NCI-H146 treated with DMSO at 0.1 percent for 48 hours (cell line): ENCODE measurements around the gene THAP2.

Source experiments
- DNase-seq: peaks from one replicate; lab custom pipeline; 2025; ENCODE audit not compliant: unreplicated experiment; lab: John Stamatoyannopoulos, UW

THAP2 gene

GRCh38 chr12:71663561-71664410 lies at the start of gene THAP2, which contains the start of gene ZFC3H1:
Gene THAP2 (plus strand): TSS chr12:71664301. CDS start chr12:71664510, 209 bp downstream.
Gene ZFC3H1 (minus strand): TSS chr12:71663848. CDS start chr12:71663610, 238 bp downstream.
- DNase-seq, result peak; percentile 99

GRCh38 chr12:71621938-71622337 lies 42.2 kb upstream of the THAP2 start:
- DNase-seq, result no peak

GRCh38 chr12:71625476-71625875 lies 38.6 kb upstream of the THAP2 start:
- DNase-seq, result no peak

- no peak for DNase-seq
Measured at GRCh38 chr12:71626098-71626497, 38.0 kb upstream of the THAP2 start.

- DNase-seq, result no peak
Measured at GRCh38 chr12:71626768-71627167, 37.3 kb upstream of the THAP2 start.

GRCh38 chr12:71627438-71628002 lies 36.6 kb upstream of the THAP2 start:
- no peak for DNase-seq

GRCh38 chr12:71636704-71637115 lies 27.4 kb upstream of the THAP2 start:
- DNase-seq, result peak; percentile 26

- DNase-seq, result no peak
Measured at GRCh38 chr12:71638499-71638898, 25.6 kb upstream of the THAP2 start.

GRCh38 chr12:71639341-71639760 lies 24.8 kb upstream of the THAP2 start:
- DNase-seq, result no peak

GRCh38 chr12:71640316-71640715 lies 23.8 kb upstream of the THAP2 start:
- no peak for DNase-seq

GRCh38 chr12:71641390-71641789 lies 22.7 kb upstream of the THAP2 start:
- no peak for DNase-seq

GRCh38 chr12:71642264-71642663 lies 21.8 kb upstream of the THAP2 start:
- no peak for DNase-seq

GRCh38 chr12:71645268-71645667 lies 18.8 kb upstream of the THAP2 start:
- DNase-seq, result no peak

GRCh38 chr12:71646512-71646911 lies 17.6 kb upstream of the THAP2 start:
- DNase-seq, result no peak

- no peak for DNase-seq
Measured at GRCh38 chr12:71648537-71648936, 15.6 kb upstream of the THAP2 start.

- no peak for DNase-seq
Measured at GRCh38 chr12:71649401-71649800, 14.7 kb upstream of the THAP2 start.

GRCh38 chr12:71652656-71653055 lies 11.4 kb upstream of the THAP2 start:
- no peak for DNase-seq

- no peak for DNase-seq
Measured at GRCh38 chr12:71653137-71653536, 11.0 kb upstream of the THAP2 start.

GRCh38 chr12:71654200-71654599 lies 9.9 kb upstream of the THAP2 start:
- DNase-seq, result no peak

- DNase-seq, result no peak
Measured at GRCh38 chr12:71655495-71655894, 8.6 kb upstream of the THAP2 start.

- no peak for DNase-seq
Measured at GRCh38 chr12:71655907-71656306, 8.2 kb upstream of the THAP2 start.

GRCh38 chr12:71656740-71657139 lies 7.4 kb upstream of the THAP2 start:
- no peak for DNase-seq
